H9 (cell line): ENCODE measurements around the gene FGFR3. TPM values are rescaled to one million over a fixed set of nuclear protein-coding genes. Genes with fewer than 3 reads are reported as not detected.

Experiments used
- DNase-seq: peaks from one replicate; pipeline ENCODE4 v3.0.0-alpha.2; 2017
- H2AFZ ChIP-seq: one replicate; pipeline ENCODE4 v1.6.1; 2013; ENCODE audit warnings: mild to moderate bottlenecking, low read length, control low read depth, moderate library complexity
- H2AK5ac ChIP-seq: 2 replicates; pipeline ENCODE4 v1.6.1; 2013; ENCODE audit warnings: low read length, control low read depth, mixed read lengths; ENCODE audit not compliant: insufficient read length
- H2BK120ac ChIP-seq: one replicate; pipeline ENCODE4 v1.6.1; 2013; ENCODE audit warnings: low read depth, mild to moderate bottlenecking, low read length, control low read depth, inconsistent platforms; ENCODE audit not compliant: poor library complexity, severe bottlenecking
- H2BK12ac ChIP-seq: 2 replicates; pipeline ENCODE4 v1.6.1; 2013; ENCODE audit warnings: low read length, control low read depth, mixed read lengths, low read depth; ENCODE audit not compliant: insufficient read length
- H2BK15ac ChIP-seq: 2 replicates; pipeline ENCODE4 v1.6.1; 2013; ENCODE audit warnings: low read depth, low read length, control low read depth
- H2BK20ac ChIP-seq: one replicate; pipeline ENCODE4 v1.6.1; 2013; ENCODE audit warnings: low read depth, mild to moderate bottlenecking, low read length, control low read depth, inconsistent platforms; ENCODE audit not compliant: poor library complexity, severe bottlenecking
- H2BK5ac ChIP-seq: 2 replicates; pipeline ENCODE4 v1.6.1; 2013; ENCODE audit warnings: low read length, control low read depth, mixed read lengths; ENCODE audit not compliant: insufficient read length
- H3K14ac ChIP-seq: 2 replicates; pipeline ENCODE4 v1.6.1; 2013; ENCODE audit warnings: low read length, control low read depth; ENCODE audit not compliant: insufficient read depth
- H3K18ac ChIP-seq: 2 replicates; pipeline ENCODE4 v1.6.1; 2013; ENCODE audit warnings: low read depth, mild to moderate bottlenecking, mixed read lengths, low read length, control low read depth; ENCODE audit not compliant: insufficient read length
- H3K23ac ChIP-seq: 2 replicates; pipeline ENCODE4 v1.6.1; 2013; ENCODE audit warnings: low read length, control low read depth, mixed read lengths, low read depth; ENCODE audit not compliant: insufficient read length
- H3K23me2 ChIP-seq: 2 replicates; pipeline ENCODE4 v1.6.1; 2013; ENCODE audit warnings: low read depth, mild to moderate bottlenecking, mixed read lengths, low read length, control low read depth; ENCODE audit not compliant: insufficient read length, poor library complexity, severe bottlenecking
- H3K27ac ChIP-seq: 2 replicates; pipeline ENCODE4 v1.5.1; 2013; ENCODE audit warnings: low read length, control low read depth, mixed read lengths, low read depth; ENCODE audit not compliant: insufficient read length
- H3K27me3 ChIP-seq: 2 replicates; pipeline ENCODE4 v1.6.1; 2013; ENCODE audit warnings: low read length, control low read depth, inconsistent platforms; ENCODE audit not compliant: insufficient read depth
- H3K4ac ChIP-seq: 2 replicates; pipeline ENCODE4 v1.6.1; 2013; ENCODE audit warnings: low read depth, mild to moderate bottlenecking, control low read depth, inconsistent platforms, low read length, moderate library complexity
- H3K4me1 ChIP-seq: 2 replicates; pipeline ENCODE4 v1.6.1; 2013; ENCODE audit warnings: low read length, control low read depth, inconsistent platforms; ENCODE audit not compliant: insufficient read depth
- H3K4me2 ChIP-seq: 2 replicates; pipeline ENCODE4 v1.6.1; 2013; ENCODE audit warnings: low read length, control low read depth, mixed read lengths; ENCODE audit not compliant: insufficient read length, insufficient read depth
- H3K56ac ChIP-seq: 2 replicates; pipeline ENCODE4 v1.6.1; 2013; ENCODE audit warnings: low read depth, mild to moderate bottlenecking, mixed read lengths, low read length, control low read depth; ENCODE audit not compliant: insufficient read length
- H3K79me1 ChIP-seq: 2 replicates; pipeline ENCODE4 v1.6.1; 2013; ENCODE audit warnings: low read depth, mild to moderate bottlenecking, moderate library complexity, low read length, control low read depth, inconsistent platforms; ENCODE audit not compliant: insufficient read depth, poor library complexity, severe bottlenecking
- H3K79me2 ChIP-seq: 2 replicates; pipeline ENCODE4 v1.6.1; 2013; ENCODE audit warnings: low read length, control low read depth, inconsistent platforms; ENCODE audit not compliant: insufficient read depth
- H3K9ac ChIP-seq: 2 replicates; pipeline ENCODE4 v1.6.1; 2013; ENCODE audit warnings: low read length, control low read depth, mixed read lengths; ENCODE audit not compliant: insufficient read length; ENCODE audit errors: extremely low read depth
- H3K9me3 ChIP-seq: one replicate; pipeline ENCODE4 v1.6.1; 2013; ENCODE audit warnings: low read depth, low read length, inconsistent platforms; ENCODE audit not compliant: control insufficient read depth
- H3T11ph ChIP-seq: one replicate; pipeline ENCODE4 v1.6.1; 2013; ENCODE audit warnings: mild to moderate bottlenecking, low read length, control low read depth, inconsistent platforms
- H4K20me1 ChIP-seq: one replicate; pipeline ENCODE4 v1.6.1; 2013; ENCODE audit not compliant: control insufficient read depth, insufficient read length, insufficient read depth
- H4K5ac ChIP-seq: 2 replicates; pipeline ENCODE4 v1.6.1; 2013; ENCODE audit warnings: low read depth, mild to moderate bottlenecking, mixed read lengths, low read length, control low read depth; ENCODE audit not compliant: insufficient read length
- H4K8ac ChIP-seq: replicated peaks from 2 replicates; pipeline ENCODE4 v1.6.1; 2013; ENCODE audit warnings: low read length, control low read depth, mixed read lengths, low read depth; ENCODE audit not compliant: insufficient read length
- H4K91ac ChIP-seq: 2 replicates; pipeline ENCODE4 v1.6.1; 2013; ENCODE audit warnings: low read depth, mild to moderate bottlenecking, moderate library complexity, mixed read lengths, low read length, control low read depth; ENCODE audit not compliant: insufficient read length
- H3K27ac Mint-ChIP-seq, 3 experiments: 2 replicates in 2 of 3; 3 replicates in 1 of 3; pipeline ENCODE4 v1.8.0; 2020 to 2021; ENCODE audit warnings: mixed read lengths in 3 of 3, mild to moderate bottlenecking in 1 of 3, moderate library complexity in 1 of 3
- H3K27me3 Mint-ChIP-seq: 2 replicates; pipeline ENCODE4 v1.8.0; 2021; ENCODE audit warnings: low read depth, mild to moderate bottlenecking, moderate library complexity, mixed read lengths
- H3K36me3 Mint-ChIP-seq, 3 experiments: 2 replicates in 2 of 3; 3 replicates in 1 of 3; pipeline ENCODE4 v1.8.0; 2020 to 2021; ENCODE audit warnings: low read depth in 3 of 3, mixed read lengths in 3 of 3; ENCODE audit not compliant: insufficient read depth in 1 of 3
- H3K4me1 Mint-ChIP-seq, 2 experiments: 2 replicates each; pipeline ENCODE4 v1.8.0; 2020; ENCODE audit warnings: mixed read lengths in 2 of 2
- H3K4me3 Mint-ChIP-seq, 2 experiments: 2 replicates in 1 of 2; 3 replicates in 1 of 2; pipeline ENCODE4 v1.8.0; 2020 to 2021; ENCODE audit warnings: mild to moderate bottlenecking in 2 of 2, mixed read lengths in 2 of 2, moderate library complexity in 1 of 2
- H3K9me3 Mint-ChIP-seq, 2 experiments: 2 replicates in 1 of 2; 3 replicates in 1 of 2; pipeline ENCODE4 v1.8.0; 2020; ENCODE audit warnings: mild to moderate bottlenecking in 2 of 2, mixed read lengths in 2 of 2, moderate library complexity in 1 of 2
- WGBS: extraction: QIAGEN DNeasy Blood & Tissue Kit; methylation state at CpG from one replicate; pipeline ENCODE4 v1.1.7; 2013; ENCODE audit warnings: missing lambda C conversion rate, low lambda C conversion rate, mixed read lengths; ENCODE audit not compliant: insufficient read length; ENCODE audit errors: extremely low coverage; 5-methylcytosine and 5-hydroxymethylcytosine counted together
- total RNA-seq: library from RNA; stranded (reverse); gene quantifications from 2 replicates; pipeline ENCODE4 v1.2.1, GENCODE V29; 2021
- TF ChIP-seq, protein P1 (sequence below): fragments of 200-600 bp; sonication (generic); conservative IDR thresholded peaks from 3 replicates; pipeline ENCODE4 v1.8.0; 2021; ENCODE audit warnings: antibody characterized with exemption, mild to moderate bottlenecking

FGFR3 gene
- total RNA-seq, 1 experiment from 2014 or later = 75.7 TPM

DNA sequence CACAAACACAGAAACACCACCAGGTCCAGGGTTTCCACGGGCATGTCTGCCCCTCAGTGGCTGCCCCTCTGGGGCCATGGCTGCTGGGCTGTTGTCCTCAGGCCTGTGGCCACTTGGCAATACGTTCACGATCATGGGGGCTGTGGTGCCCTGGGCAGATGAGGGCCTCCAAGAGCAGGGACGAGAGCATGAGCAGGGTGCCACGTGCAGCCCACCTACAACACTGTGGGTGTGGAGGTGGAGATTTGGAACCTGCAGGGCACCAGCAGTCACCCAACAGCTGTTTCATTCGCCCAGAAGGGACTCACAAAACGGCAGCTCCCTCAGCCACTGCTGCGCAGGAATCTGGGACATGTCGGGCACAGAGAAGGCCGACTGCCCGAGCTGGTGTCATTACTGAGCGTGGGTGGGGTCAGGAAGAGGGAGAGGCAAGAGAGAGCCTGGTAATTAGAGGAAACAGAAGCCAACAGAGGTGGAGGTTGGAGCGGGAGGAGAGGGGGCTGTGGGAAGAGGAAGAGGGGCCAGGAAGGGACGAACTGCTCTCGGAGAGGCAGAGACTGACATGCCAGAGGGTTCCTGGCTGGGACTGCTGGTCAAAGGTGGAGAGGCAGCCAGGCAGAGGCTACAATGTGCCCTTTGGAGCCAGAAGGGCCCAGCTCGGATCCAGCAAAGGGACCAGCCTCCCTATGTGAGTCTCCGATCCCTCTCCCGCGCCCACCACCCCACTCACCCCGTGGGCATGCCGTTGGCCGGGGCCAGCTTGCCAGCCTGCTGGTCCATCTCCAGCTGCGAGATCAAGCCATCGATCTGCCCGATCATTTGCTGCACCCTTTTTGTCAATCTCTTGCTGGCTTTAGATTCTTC lies 23.1 kb downstream of the FGFR3 start:
- no peak overlapping the region for H3K4me3 Mint-ChIP-seq
- TF ChIP-seq, protein P1, sequence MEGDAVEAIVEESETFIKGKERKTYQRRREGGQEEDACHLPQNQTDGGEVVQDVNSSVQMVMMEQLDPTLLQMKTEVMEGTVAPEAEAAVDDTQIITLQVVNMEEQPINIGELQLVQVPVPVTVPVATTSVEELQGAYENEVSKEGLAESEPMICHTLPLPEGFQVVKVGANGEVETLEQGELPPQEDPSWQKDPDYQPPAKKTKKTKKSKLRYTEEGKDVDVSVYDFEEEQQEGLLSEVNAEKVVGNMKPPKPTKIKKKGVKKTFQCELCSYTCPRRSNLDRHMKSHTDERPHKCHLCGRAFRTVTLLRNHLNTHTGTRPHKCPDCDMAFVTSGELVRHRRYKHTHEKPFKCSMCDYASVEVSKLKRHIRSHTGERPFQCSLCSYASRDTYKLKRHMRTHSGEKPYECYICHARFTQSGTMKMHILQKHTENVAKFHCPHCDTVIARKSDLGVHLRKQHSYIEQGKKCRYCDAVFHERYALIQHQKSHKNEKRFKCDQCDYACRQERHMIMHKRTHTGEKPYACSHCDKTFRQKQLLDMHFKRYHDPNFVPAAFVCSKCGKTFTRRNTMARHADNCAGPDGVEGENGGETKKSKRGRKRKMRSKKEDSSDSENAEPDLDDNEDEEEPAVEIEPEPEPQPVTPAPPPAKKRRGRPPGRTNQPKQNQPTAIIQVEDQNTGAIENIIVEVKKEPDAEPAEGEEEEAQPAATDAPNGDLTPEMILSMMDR = no peak
- H2BK20ac ChIP-seq = no peak overlapping the region
- no peaks in the 10 kb centered on the region for H3K4me1 ChIP-seq
- H3K9me3 Mint-ChIP-seq = no peaks in the 10 kb centered on the region
- H2BK12ac ChIP-seq = no peak overlapping the region
- no peaks in the 10 kb centered on the region for H3K27me3 Mint-ChIP-seq
- no peak overlapping the region for H4K5ac ChIP-seq
- no peaks in the 10 kb centered on the region for H3K79me2 ChIP-seq
- no peak overlapping the region for H3K9ac ChIP-seq
- H2AK5ac ChIP-seq = no peak overlapping the region
- no peak overlapping the region for H3K23ac ChIP-seq
- H3T11ph ChIP-seq = no peak overlapping the region
- no peaks in the 10 kb centered on the region for H3K79me1 ChIP-seq
- H3K4me1 Mint-ChIP-seq = 0 out of 4 replicates have a peak, but pooled peaks cover 0 to 3% of the 10 kb centered on the region in 2 experiments
- no peak overlapping the region for H3K56ac ChIP-seq
- H3K14ac ChIP-seq = no peak overlapping the region
- WGBS = no CpG with 5 or more reads among the region's 25 CpGs
- no peak overlapping the region for H4K8ac ChIP-seq
- no peak overlapping the region for H2BK15ac ChIP-seq
- no peaks in the 10 kb centered on the region for H3K27me3 ChIP-seq
- peaks cover 13 to 60% (median 50%) of the 10 kb centered on the region in 3 experiments; a peak in 6 of 7 replicates for H3K36me3 Mint-ChIP-seq
- DNase-seq = no peak
- no peak overlapping the region for H2BK120ac ChIP-seq
- no peak overlapping the region for H3K18ac ChIP-seq
- no peak overlapping the region for H3K27ac ChIP-seq
- H3K9me3 ChIP-seq = no peaks in the 10 kb centered on the region
- H3K23me2 ChIP-seq = no peaks in the 10 kb centered on the region
- no peaks in the 10 kb centered on the region for H4K20me1 ChIP-seq
- H2BK5ac ChIP-seq = no peak overlapping the region
- no peak overlapping the region for H3K4ac ChIP-seq
- H3K4me2 ChIP-seq = no peak overlapping the region
- H3K27ac Mint-ChIP-seq = no peak overlapping the region; a peak in 1 of 7 replicates
- no peak overlapping the region for H4K91ac ChIP-seq
- H2AFZ ChIP-seq = no peak overlapping the region
